IgD-negative memory B cell (primary cell): ENCODE results near the gene RBL1. TPM values are rescaled to one million over a fixed set of nuclear protein-coding genes. Genes with fewer than 3 reads are reported as not detected.
"Not testable (repeated sequence)": the region's sequence is repeated elsewhere in the genome, so short reads cannot be mapped to it uniquely, and the experiment has no call there.

Experiments used
- H3K27ac Mint-ChIP-seq, 3 donors: one replicate each; pipeline ENCODE4 v1.8.0; 2020 to 2022; ENCODE audit warnings: mild to moderate bottlenecking in 3 of 3, mixed read lengths in 3 of 3, moderate library complexity in 1 of 3
- H3K27me3 Mint-ChIP-seq: one replicate; pipeline ENCODE4 v1.8.0; 2021; ENCODE audit warnings: mixed read lengths
- H3K36me3 Mint-ChIP-seq: one replicate; pipeline ENCODE4 v1.8.0; 2020; ENCODE audit warnings: mild to moderate bottlenecking, mixed read lengths
- H3K4me1 Mint-ChIP-seq, 3 donors: one replicate each; pipeline ENCODE4 v1.8.0; 2020 to 2022; ENCODE audit warnings: mixed read lengths in 3 of 3, mild to moderate bottlenecking in 1 of 3
- H3K4me3 Mint-ChIP-seq, 4 donors: one replicate each; pipeline ENCODE4 v1.8.0; 2020 to 2022; ENCODE audit warnings: mild to moderate bottlenecking in 4 of 4, mixed read lengths in 4 of 4, moderate library complexity in 3 of 4
- H3K9me3 Mint-ChIP-seq, 3 donors: one replicate each; pipeline ENCODE4 v1.8.0; 2020 to 2021; ENCODE audit warnings: mixed read lengths in 3 of 3, mild to moderate bottlenecking in 1 of 3
- polyA plus RNA-seq: library from polyadenylated mRNA; unstranded; fragments of 300-500 nt; fragmentation: Illumina TruSeq; gene quantifications from one replicate; pipeline ENCODE4 v1.2.3, GENCODE V29; 2021

Gene RBL1
- polyA plus RNA-seq: 6.5 TPM

GRCh38 chr20:37095599-37096414 is at the start of gene RBL1:
Gene RBL1, minus strand, starts transcription at chr20:37095997. Its CDS starts 69 bp downstream, at chr20:37095928.
- Mint-ChIP-seq H3K4me3 (peak within 1 kb of the TSS; percentile 97 to 100 (median 98)), H3K27ac (peak within 1 kb of the TSS; percentile 99 to 100 (median 99)), H3K36me3 (peaks cover 2% of the 10 kb centered on the region), H3K4me1 (peaks cover 20 to 28% (median 25%) of the 10 kb centered on the region in 3 donors), H3K9me3 (no peaks in the 10 kb centered on the region), H3K27me3 (no peaks in the 10 kb centered on the region)

GRCh38 chr20:37144856-37145404 is 49.1 kb upstream of the RBL1 start:
- H3K27ac Mint-ChIP-seq: no peak overlapping the region
- no peaks in the 10 kb centered on the region for H3K9me3 Mint-ChIP-seq
- no peaks in the 10 kb centered on the region for H3K27me3 Mint-ChIP-seq
- no peaks in the 10 kb centered on the region for H3K4me1 Mint-ChIP-seq
- H3K36me3 Mint-ChIP-seq: peaks cover 1% of the 10 kb centered on the region
- no peak overlapping the region for H3K4me3 Mint-ChIP-seq

GRCh38 chr20:37142708-37143107 is 46.9 kb upstream of the RBL1 start:
- Mint-ChIP-seq H3K27ac (no peak overlapping the region), H3K27me3 (no peaks in the 10 kb centered on the region), H3K9me3 (no peaks in the 10 kb centered on the region), H3K36me3 (peaks cover 1% of the 10 kb centered on the region), H3K4me3 (no peak overlapping the region), H3K4me1 (no peaks in the 10 kb centered on the region)

- Mint-ChIP-seq H3K9me3 (no peaks in the 10 kb centered on the region), H3K27ac (no peak overlapping the region)
Measured at GRCh38 chr20:37137547-37137946, 41.8 kb upstream of the RBL1 start.

GRCh38 chr20:37133952-37134351 is 38.2 kb upstream of the RBL1 start:
- Mint-ChIP-seq H3K4me3 (no peak overlapping the region), H3K4me1 (no peaks in the 10 kb centered on the region)

More at GRCh38 chr20:37137547-37137946, 41.8 kb upstream of the RBL1 start:
- Mint-ChIP-seq H3K27me3 (no peaks in the 10 kb centered on the region), H3K4me1 (no peaks in the 10 kb centered on the region), H3K4me3 (no peak overlapping the region), H3K36me3 (peaks cover 2% of the 10 kb centered on the region)

GRCh38 chr20:37131486-37131885 is 35.7 kb upstream of the RBL1 start:
- no peak overlapping the region for H3K27ac Mint-ChIP-seq

More at GRCh38 chr20:37133952-37134351, 38.2 kb upstream of the RBL1 start:
- Mint-ChIP-seq H3K27ac (no peak overlapping the region), H3K9me3 (no peaks in the 10 kb centered on the region), H3K27me3 (peaks cover 2% of the 10 kb centered on the region), H3K36me3 (peaks cover 4% of the 10 kb centered on the region)

GRCh38 chr20:37128803-37129202 is 33.0 kb upstream of the RBL1 start:
- Mint-ChIP-seq H3K4me1 (no peaks in the 10 kb centered on the region), H3K27me3 (peaks cover 2% of the 10 kb centered on the region), H3K9me3 (no peaks in the 10 kb centered on the region), H3K4me3 (no peak overlapping the region), H3K36me3 (peaks cover 3% of the 10 kb centered on the region), H3K27ac (no peak overlapping the region)

More at GRCh38 chr20:37131486-37131885, 35.7 kb upstream of the RBL1 start:
- Mint-ChIP-seq H3K4me1 (no peaks in the 10 kb centered on the region), H3K9me3 (no peaks in the 10 kb centered on the region), H3K27me3 (peaks cover 2% of the 10 kb centered on the region), H3K36me3 (peaks cover 3% of the 10 kb centered on the region), H3K4me3 (no peak overlapping the region)

- not testable (repeated sequence) for H3K9me3 Mint-ChIP-seq, H3K4me1 Mint-ChIP-seq, H3K36me3 Mint-ChIP-seq, H3K27ac Mint-ChIP-seq, H3K4me3 Mint-ChIP-seq, H3K27me3 Mint-ChIP-seq
Measured at GRCh38 chr20:37126290-37126689, 30.5 kb upstream of the RBL1 start.

- Mint-ChIP-seq H3K27me3 (no peaks in the 10 kb centered on the region), H3K4me3 (no peak overlapping the region), H3K9me3 (no peaks in the 10 kb centered on the region), H3K36me3 (peaks cover 3% of the 10 kb centered on the region), H3K27ac (no peak overlapping the region), H3K4me1 (no peaks in the 10 kb centered on the region)
Measured at GRCh38 chr20:37123441-37123840, 27.6 kb upstream of the RBL1 start.

- Mint-ChIP-seq H3K4me3 (no peak overlapping the region), H3K4me1 (no peaks in the 10 kb centered on the region), H3K9me3 (no peaks in the 10 kb centered on the region), H3K36me3 (peaks cover 3% of the 10 kb centered on the region), H3K27ac (peak overlapping the region in 1 of 3 donors; percentile 9), H3K27me3 (no peaks in the 10 kb centered on the region)
Measured at GRCh38 chr20:37120497-37120896, 24.7 kb upstream of the RBL1 start.

GRCh38 chr20:37119356-37120036 is 23.7 kb upstream of the RBL1 start:
- Mint-ChIP-seq H3K27me3 (no peaks in the 10 kb centered on the region), H3K4me3 (no peak overlapping the region), H3K9me3 (no peaks in the 10 kb centered on the region), H3K36me3 (peaks cover 3% of the 10 kb centered on the region), H3K4me1 (no peaks in the 10 kb centered on the region), H3K27ac (no peak overlapping the region)

- H3K27ac Mint-ChIP-seq: no peak overlapping the region
- H3K4me3 Mint-ChIP-seq: no peak overlapping the region
Measured at GRCh38 chr20:37114012-37114411, 18.2 kb upstream of the RBL1 start.

GRCh38 chr20:37111926-37112455 is 16.2 kb upstream of the RBL1 start:
- H3K27ac Mint-ChIP-seq: no peak overlapping the region
- H3K9me3 Mint-ChIP-seq: no peaks in the 10 kb centered on the region
- peaks cover 5% of the 10 kb centered on the region for H3K36me3 Mint-ChIP-seq
- no peaks in the 10 kb centered on the region for H3K27me3 Mint-ChIP-seq
- no peak overlapping the region for H3K4me3 Mint-ChIP-seq
- no peaks in the 10 kb centered on the region for H3K4me1 Mint-ChIP-seq

More at GRCh38 chr20:37114012-37114411, 18.2 kb upstream of the RBL1 start:
- H3K4me1 Mint-ChIP-seq: no peaks in the 10 kb centered on the region
- H3K27me3 Mint-ChIP-seq: no peaks in the 10 kb centered on the region
- no peaks in the 10 kb centered on the region for H3K9me3 Mint-ChIP-seq
- peaks cover 5% of the 10 kb centered on the region for H3K36me3 Mint-ChIP-seq

- Mint-ChIP-seq H3K27ac (no peak overlapping the region), H3K36me3 (peaks cover under 1% of the 10 kb centered on the region), H3K4me1 (no peaks in the 10 kb centered on the region), H3K9me3 (no peaks in the 10 kb centered on the region), H3K4me3 (no peak overlapping the region), H3K27me3 (no peaks in the 10 kb centered on the region)
Measured at GRCh38 chr20:37108676-37109075, 12.9 kb upstream of the RBL1 start.

- Mint-ChIP-seq H3K27ac (peak overlapping the region in 1 of 3 donors; percentile 51), H3K36me3 (peaks cover 2% of the 10 kb centered on the region), H3K9me3 (no peaks in the 10 kb centered on the region), H3K4me3 (no peak overlapping the region), H3K27me3 (no peaks in the 10 kb centered on the region), H3K4me1 (no peaks in the 10 kb centered on the region)
Measured at GRCh38 chr20:37102571-37102970, 6.8 kb upstream of the RBL1 start.
